HG03159 (cell line): Measurements from ENCODE around the gene TEKTIP1.

Experiments used
- ATAC-seq: cut with Tn5 transposase; IDR thresholded peaks from one replicate; pipeline ENCODE4 v1.9.1; 2021; ENCODE audit warnings: mild to moderate bottlenecking, moderate library complexity; ENCODE audit not compliant: unreplicated experiment

TEKTIP1 gene

GRCh38 chr19:3538965-3539755 lies at the start of gene TEKTIP1:
TEKTIP1 (plus strand) TSS chr19:3539174; CDS start chr19:3539178, 4 bp downstream.
- ATAC-seq = no peak

GRCh38 chr19:3491396-3492119 lies 47.4 kb upstream of the TEKTIP1 start:
- ATAC-seq = no peak

GRCh38 chr19:3492131-3492839 lies 46.7 kb upstream of the TEKTIP1 start:
- ATAC-seq = no peak

GRCh38 chr19:3492919-3493318 lies 46.1 kb upstream of the TEKTIP1 start:
- no peak for ATAC-seq

GRCh38 chr19:3493651-3494050 lies 45.3 kb upstream of the TEKTIP1 start:
- no peak for ATAC-seq

- ATAC-seq = no peak
These were observed 44.9 kb upstream of the TEKTIP1 start for GRCh38 chr19:3494051-3494450.

- no peak for ATAC-seq
These were observed 44.4 kb upstream of the TEKTIP1 start for GRCh38 chr19:3494559-3494958.

GRCh38 chr19:3496392-3497273 lies 42.3 kb upstream of the TEKTIP1 start:
- ATAC-seq = no peak

GRCh38 chr19:3497757-3498520 lies 41.0 kb upstream of the TEKTIP1 start:
- ATAC-seq = no peak

- no peak for ATAC-seq
These were observed 39.1 kb upstream of the TEKTIP1 start for GRCh38 chr19:3499738-3500428.

GRCh38 chr19:3500429-3501101 lies 38.4 kb upstream of the TEKTIP1 start, which contains the start of gene DOHH:
DOHH (minus strand) TSS chr19:3500674; CDS start chr19:3496814, 3,860 bp downstream.
- peak; percentile 78 for ATAC-seq

- no peak for ATAC-seq
These were observed 37.2 kb upstream of the TEKTIP1 start for GRCh38 chr19:3501780-3502179.

GRCh38 chr19:3503036-3503572 lies 35.9 kb upstream of the TEKTIP1 start:
- ATAC-seq = no peak

GRCh38 chr19:3504735-3505134 lies 34.2 kb upstream of the TEKTIP1 start:
- ATAC-seq = no peak

GRCh38 chr19:3505598-3506383 lies 33.2 kb upstream of the TEKTIP1 start, which contains the start of gene FZR1:
FZR1 (plus strand) TSS chr19:3506311; CDS start chr19:3522990, 16,679 bp downstream.
- peak; percentile 86 for ATAC-seq

- no peak for ATAC-seq
These were observed 32.3 kb upstream of the TEKTIP1 start for GRCh38 chr19:3506384-3507340.
